ENCODE data around the gene RNF141.

GRCh38 chr11:10564696-10565318, 23.8 kb upstream of the RNF141 start:
- TF ChIP-seq CTCF (IDR thresholded peaks at IDR 0.05): peak; percentile 23
- TF ChIP-seq EZH2 (IDR thresholded peaks at IDR 0.05): no peak

All from neural progenitor cell (in vitro differentiated cells).